GM12878 (cell line): ENCODE measurements around the gene BCKDK. TPM values are rescaled to one million over a fixed set of nuclear protein-coding genes. Genes with fewer than 3 reads are reported as not detected.

ENCODE experiments used
- ATAC-seq: fragments of 200-7000 bp; cut with Tn5 transposase; 3 replicates; pipeline ENCODE4 v1.9.1; 2020; ENCODE audit warnings: mild to moderate bottlenecking, moderate library complexity
- BruUV-seq: library from RNA; stranded (reverse); fragments of 400-500 nt; replicated peaks from 2 replicates; lab custom pipeline; 2021; lab: Mats Ljungman, UMichigan
- CTCF ChIA-PET: fragments of 300-600 bp; sonication (Branson Sonifier 250); formaldehyde crosslinking; extraction: SDS; loops from one replicate; lab custom pipeline; 2021; ENCODE audit warnings: inconsistent platforms; lab: Yijun Ruan, JAX
- POLR2A ChIA-PET: fragments of 350-600 bp; formaldehyde crosslinking; extraction: SDS; loops from one replicate; lab custom pipeline; 2021; ENCODE audit warnings: inconsistent platforms; lab: Charles Lee
- RAD21 ChIA-PET: fragments of 300-600 bp; sonication (Branson Sonifier 250); formaldehyde crosslinking; loops from one replicate; lab custom pipeline; 2023; ENCODE audit warnings: antibody characterized with exemption; ENCODE audit not compliant: unreplicated experiment; lab: Charles Lee
- SMC1A ChIA-PET: fragments of 300-600 bp; sonication (Branson Sonifier 250); formaldehyde crosslinking; loops from one replicate; lab custom pipeline; 2023; ENCODE audit not compliant: unreplicated experiment, uncharacterized antibody; lab: Charles Lee
- DNase-seq: peaks from one replicate; pipeline ENCODE4 v3.0.0-alpha.2; 2011; ENCODE audit warnings: low read depth, low spot score
- FAIRE-seq: peaks from 3 replicates; lab custom pipeline; 2011; peaks lifted over from hg19 to GRCh38; lab: Jason Lieb, UNC
- H2AFZ ChIP-seq: 2 replicates; pipeline ENCODE4 v1.6.0; 2011; ENCODE audit warnings: low read depth, low read length, control low read depth; ENCODE audit not compliant: control insufficient read depth
- H3K27ac ChIP-seq: 2 replicates; pipeline ENCODE4 v1.5.1; 2011; ENCODE audit warnings: control low read depth; ENCODE audit not compliant: control insufficient read depth, insufficient read depth
- H3K27me3 ChIP-seq, 2 experiments: replicated peaks in 1 of 2; 2 replicates each; pipeline versions ENCODE4 v1.6.0 to v1.6.1; 2011; ENCODE audit warnings: low read length in 1 of 2; ENCODE audit not compliant: control insufficient read depth in 2 of 2, insufficient read depth in 2 of 2
- H3K36me3 ChIP-seq, 2 experiments: 2 replicates each; pipeline ENCODE4 v1.5.1; 2011; ENCODE audit warnings: low read length in 1 of 2; ENCODE audit not compliant: control insufficient read depth in 2 of 2, insufficient read depth in 2 of 2
- H3K4me1 ChIP-seq: 2 replicates; pipeline ENCODE4 v1.6.1; 2011; ENCODE audit warnings: mild to moderate bottlenecking, low read length, moderate library complexity, mixed read lengths; ENCODE audit not compliant: control insufficient read depth, insufficient read depth
- H3K4me2 ChIP-seq: 2 replicates; pipeline ENCODE4 v1.6.0; 2011; ENCODE audit warnings: control low read depth; ENCODE audit not compliant: control insufficient read depth, insufficient read depth
- H3K4me3 ChIP-seq: fragments of 200-600 bp; sonication (generic); 2 replicates; pipeline ENCODE4 v1.5.1; 2016
- H3K79me2 ChIP-seq: 2 replicates; pipeline ENCODE4 v1.6.0; 2011; ENCODE audit warnings: low read length; ENCODE audit not compliant: control insufficient read depth, insufficient read depth
- H3K9ac ChIP-seq: 2 replicates; pipeline ENCODE4 v1.8.0; 2011; ENCODE audit warnings: low read length, control low read depth, mixed read lengths; ENCODE audit not compliant: control insufficient read depth, insufficient read depth
- H3K9me3 ChIP-seq: replicated peaks from 3 replicates; pipeline ENCODE4 v1.5.1; 2011; ENCODE audit warnings: mild to moderate bottlenecking, low read length; ENCODE audit not compliant: control insufficient read depth, insufficient read depth
- H4K20me1 ChIP-seq: 2 replicates; pipeline ENCODE4 v1.6.0; 2011; ENCODE audit not compliant: control insufficient read depth, insufficient read depth
- CTCF ChIP-seq, 3 experiments: IDR thresholded peaks in 2 of 3; conservative IDR thresholded peaks in 1 of 3; 2 replicates each; pipeline ENCODE4 v1.5.1; 2011; ENCODE audit warnings: low read depth in 3 of 3, low read length in 3 of 3, mild to moderate bottlenecking in 3 of 3, control low read depth in 2 of 3, moderate library complexity in 2 of 3, inconsistent platforms in 1 of 3, mixed read lengths in 1 of 3; ENCODE audit not compliant: control insufficient read depth in 2 of 3, insufficient read depth in 1 of 3; ENCODE audit errors: extremely low read depth in 1 of 3
- GABPA ChIP-seq: IDR thresholded peaks from 2 replicates; pipeline ENCODE4 v1.6.1; 2014; ENCODE audit warnings: antibody characterized with exemption, low read depth, mild to moderate bottlenecking, inconsistent platforms
- IKZF2 ChIP-seq, 2 experiments: fragments of 450-650 bp; IDR thresholded peaks; 2 replicates each; pipeline ENCODE4 v1.6.1; 2017; ENCODE audit warnings: mild to moderate bottlenecking in 2 of 2, moderate library complexity in 2 of 2
- NBN ChIP-seq: fragments of 450-650 bp; IDR thresholded peaks from 2 replicates; pipeline ENCODE4 v1.6.1; 2016
- WGBS: methylation state at CpG from one replicate; pipeline ENCODE4 v1.1.6; 2016; ENCODE audit warnings: low lambda C conversion rate; ENCODE audit not compliant: insufficient replicate concordance, insufficient coverage; ENCODE audit errors: missing lambda C conversion rate; 5-methylcytosine and 5-hydroxymethylcytosine counted together
- in situ Hi-C: fragments of 300-500 bp; cut with MboI; formaldehyde crosslinking; loops from 9 replicates; pipeline ENCODE4 v1.14.3; 2018; ENCODE audit warnings: mixed read lengths
- intact Hi-C: fragments of 100-400 bp; cut with micrococcal nuclease; formaldehyde crosslinking; loops from one replicate; pipeline ENCODE4 v1.14.2; 2022; ENCODE audit not compliant: unreplicated experiment
- polyA plus RNA-seq, 11 experiments: library from polyadenylated mRNA; depleted of rRNA in 4 of 11; unstranded in 6 of 11; stranded (reverse) in 5 of 11; fragments of >200 nt; fragmentation: Nextera tagmentation in 4 of 11; fragmentation: Illumina TruSeq in 1 of 11; extraction: Ambion mirVana in 4 of 11; extraction: Trizol in 1 of 11; gene quantifications; 1 replicate in 1 of 11; 2 replicates in 10 of 11; pipeline versions ENCODE4 v1.2.1 to v1.2.3, GENCODE V29; 2011 to 2016; ENCODE audit warnings: inconsistent platforms in 2 of 11, missing spikeins in 2 of 11, low read depth in 1 of 11
- total RNA-seq, 4 experiments: library from RNA; depleted of rRNA in 3 of 4; stranded (reverse); fragments of >200 nt in 3 of 4; fragmentation: Illumina TruSeq in 1 of 4; extraction: Trizol in 1 of 4; gene quantifications; 2 replicates each; pipeline versions ENCODE4 v1.2.1 to v1.2.3, GENCODE V29; 2013 to 2021

BCKDK gene
- total and polyA plus RNA-seq, 10 of the 15 experiments (the other 5 are each of a cell fraction or from before 2014, with no cell fraction given) = 0.68 to 56.6 (median 32.8) TPM

GRCh38 chr16:31074814-31075183 lies 33.4 kb upstream of the BCKDK start:
- Histone ChIP-seq H3K4me3 (peak overlapping the region; percentile 86), H3K79me2 (peaks cover 46% of the 10 kb centered on the region), H3K4me2 (peak overlapping the region; percentile 82), H3K36me3 (peaks cover 8 to 14% of the 10 kb centered on the region in 2 experiments; a peak in 3 of 4 replicates), H3K27me3 (no peaks in the 10 kb centered on the region)
- DNase-seq = no peak
- POLR2A ChIA-PET = interaction anchor here (1.0 to 4.2 kb wide), 9 partner anchors 10 to 81 kb away, joined by 3 to 21 read pairs (median 5); partner anchors contain the start of genes BCKDK, KAT8 and VKORC1
- intact Hi-C loops = loop anchor here (1.0 to 10.0 kb wide), 4 partner anchors 20 to 80 kb away; partner anchors contain the start of genes STX4 and VKORC1
- CTCF ChIA-PET = interaction anchor here (1.2 to 2.4 kb wide), 5 partner anchors 18 to 386 kb away, joined by 3 to 15 read pairs (median 9); partner anchors contain the start of gene HSD3B7
- TF ChIP-seq CTCF (IDR thresholded peaks at IDR 0.05 in 2 of 3, conservative IDR thresholded peaks at IDR 0.05 in 1 of 3; ENCODE audit: control insufficient read depth in 2 of 3, extremely low read depth in 1 of 3, insufficient read depth in 1 of 3, low read depth in 3 of 3, low read length in 3 of 3) (peak in 1 of 3 experiments; percentile 9; a peak in 1 of 6 replicates), IKZF2 (IDR thresholded peaks at IDR 0.05) (0 out of 4 replicates have a peak, but pooled peaks of 1 of the 2 experiments have one; percentile 3), NBN (0 out of 2 replicates have a peak, but pooled peaks have one; percentile 14), GABPA (no peak)
- TF ChIP-seq, all 136 proteins: peak for 3
- Histone ChIP-seq H3K27ac (peak overlapping the region; percentile 89), H3K9ac (peak overlapping the region; percentile 78), H3K4me1 (peaks cover 3% of the 10 kb centered on the region; the same call in 1 of the 2 replicates), H3K9me3 (no peaks in the 10 kb centered on the region), H2AFZ (peak overlapping the region; percentile 74), H4K20me1 (no peaks in the 10 kb centered on the region)
- WGBS = under 1% methylated on average over 7 of the region's 7 CpGs
- ChIA-PET SMC1A (interaction anchor here (0.8 to 1.6 kb wide), 7 partner anchors 18 to 280 kb away, joined by 3 to 10 read pairs (median 5); partner anchors contain the start of genes FUS, ITGAX and KAT8), RAD21 (interaction anchor here (1.2 to 1.9 kb wide), 7 partner anchors 42 to 385 kb away, joined by 4 to 16 read pairs (median 10); partner anchors contain the start of genes ARMC5, KAT8 and STX4)
- FAIRE-seq = no peak
- no TSS peak for BruUV-seq
- in situ Hi-C loops = no loop called here
- ATAC-seq = no peak
